HepG2 (cell line): ENCODE results near the gene NAA11. TPM values are rescaled to one million over a fixed set of nuclear protein-coding genes. Genes with fewer than 3 reads are reported as not detected.

Experiments
- ATAC-seq: fragments of 200-7000 bp; cut with Tn5 transposase; 3 replicates; pipeline ENCODE4 v1.9.1; 2020; ENCODE audit warnings: mild to moderate bottlenecking, moderate library complexity
- BruUV-seq: library from RNA; stranded (reverse); fragments of 400-500 nt; replicated peaks from 2 replicates; lab custom pipeline; 2021; lab: Mats Ljungman, UMichigan
- CTCF ChIA-PET: fragments of 300-600 bp; formaldehyde crosslinking; extraction: SDS; loops from one replicate; lab custom pipeline; 2021; ENCODE audit warnings: low total read pairs, inconsistent platforms, low intra/inter-chr PET ratio; lab: Yijun Ruan, JAX
- POLR2A ChIA-PET: fragments of 350-600 bp; sonication (Branson Sonifier 250); formaldehyde crosslinking; loops from one replicate; lab custom pipeline; 2020; ENCODE audit warnings: antibody characterized with exemption, inconsistent platforms; lab: Yijun Ruan, JAX
- DNase-seq: peaks from one replicate; pipeline ENCODE4 v3.0.0-alpha.2; 2015; ENCODE audit warnings: low spot score
- FAIRE-seq: peaks from 3 replicates; lab custom pipeline; 2011; peaks lifted over from hg19 to GRCh38; lab: Jason Lieb, UNC
- H2AFZ ChIP-seq: one replicate; pipeline ENCODE4 v1.6.1; 2011; ENCODE audit warnings: low read length, inconsistent platforms
- H3K27ac ChIP-seq: fragments of 300-600 bp; 3 replicates; pipeline ENCODE4 v1.8.0; 2011; ENCODE audit warnings: mixed run types, mild to moderate bottlenecking, mixed read lengths, low read length, inconsistent platforms; ENCODE audit not compliant: insufficient read depth; ENCODE audit errors: extremely low read length
- H3K27me3 ChIP-seq, 2 experiments: fragments of 200-600 bp in 1 of 2; 2 replicates in 1 of 2; 3 replicates in 1 of 2; pipeline versions ENCODE4 v1.6.0 to v1.8.0; 2011; ENCODE audit warnings: low read length in 2 of 2, mild to moderate bottlenecking in 2 of 2, moderate library complexity in 2 of 2, inconsistent platforms in 1 of 2; ENCODE audit not compliant: insufficient read depth in 2 of 2, control insufficient read depth in 1 of 2
- H3K36me3 ChIP-seq, 2 experiments: fragments of 200-600 bp in 1 of 2; replicated peaks in 1 of 2; 2 replicates in 1 of 2; 3 replicates in 1 of 2; pipeline versions ENCODE4 v1.5.1 to v1.8.0; 2011; ENCODE audit warnings: low read length in 2 of 2, inconsistent platforms in 1 of 2; ENCODE audit not compliant: insufficient read depth in 2 of 2, control insufficient read depth in 1 of 2
- H3K4me1 ChIP-seq: 2 replicates; pipeline ENCODE4 v1.5.1; 2012; ENCODE audit warnings: low read length, inconsistent platforms; ENCODE audit not compliant: insufficient read depth
- H3K4me2 ChIP-seq: 2 replicates; pipeline ENCODE4 v1.6.0; 2011; ENCODE audit warnings: low read depth, low read length, inconsistent platforms
- H3K4me3 ChIP-seq, 3 experiments: fragments of 200-600 bp in 1 of 3; sonication (generic), shearing (Covaris generic) in 1 of 3; replicated peaks in 1 of 3; 2 replicates each; pipeline ENCODE4 v1.5.1; 2011 to 2016; ENCODE audit warnings: low read length in 3 of 3, inconsistent platforms in 2 of 3, low read depth in 2 of 3, mild to moderate bottlenecking in 2 of 3, control low read depth in 1 of 3, mixed read lengths in 1 of 3; ENCODE audit not compliant: insufficient read depth in 1 of 3
- H3K79me2 ChIP-seq: one replicate; pipeline ENCODE4 v1.6.1; 2011; ENCODE audit warnings: low read length, inconsistent platforms; ENCODE audit not compliant: insufficient read depth
- H3K9ac ChIP-seq: 2 replicates; pipeline ENCODE4 v1.6.0; 2011; ENCODE audit warnings: mild to moderate bottlenecking, low read depth, low read length, inconsistent platforms; ENCODE audit not compliant: insufficient read depth
- H3K9me3 ChIP-seq: 2 replicates; pipeline ENCODE4 v1.5.1; 2012; ENCODE audit warnings: mild to moderate bottlenecking, low read length
- H4K20me1 ChIP-seq: 2 replicates; pipeline ENCODE4 v1.6.0; 2011; ENCODE audit warnings: inconsistent platforms, mild to moderate bottlenecking, low read length, moderate library complexity; ENCODE audit not compliant: insufficient read depth
- CEBPB ChIP-seq: IDR thresholded peaks from 2 replicates; pipeline ENCODE4 v1.6.1; 2011; ENCODE audit warnings: low read depth, low read length, improper control_type of control experiment, borderline replicate concordance
- CEBPG ChIP-seq: IDR thresholded peaks from 2 replicates; pipeline ENCODE4 v1.6.1; 2016
- FOXO4 ChIP-seq: sonication (generic); formaldehyde crosslinking; conservative IDR thresholded peaks from 2 replicates; pipeline ENCODE4 v1.8.1; 2023; ENCODE audit warnings: missing genetic modification reagents
- GLMP ChIP-seq: sonication (generic); formaldehyde crosslinking; IDR thresholded peaks from 2 replicates; pipeline ENCODE4 v1.9.0; 2021; ENCODE audit warnings: missing genetic modification reagents, mild to moderate bottlenecking, borderline replicate concordance
- HOXA9 ChIP-seq: sonication (generic); formaldehyde crosslinking; IDR thresholded peaks from 2 replicates; pipeline ENCODE4 v1.8.1; 2022; ENCODE audit warnings: missing genetic modification reagents, mild to moderate bottlenecking, moderate library complexity, borderline replicate concordance
- MAFK ChIP-seq, 2 experiments: IDR thresholded peaks in 1 of 2; conservative IDR thresholded peaks in 1 of 2; 2 replicates each; pipeline ENCODE4 v1.6.1; 2011; ENCODE audit warnings: improper control_type of control experiment in 2 of 2, low read length in 2 of 2
- RORA ChIP-seq: sonication (generic); formaldehyde crosslinking; IDR thresholded peaks from 2 replicates; pipeline ENCODE4 v1.5.0; 2020; ENCODE audit warnings: mild to moderate bottlenecking, missing genetic modification reagents, moderate library complexity
- TMF1 ChIP-seq: sonication (generic); formaldehyde crosslinking; IDR thresholded peaks from 2 replicates; pipeline ENCODE4 v1.8.1; 2022; ENCODE audit warnings: low read depth, missing genetic modification reagents
- ZNF547 ChIP-seq: sonication (generic); formaldehyde crosslinking; IDR thresholded peaks from 2 replicates; pipeline ENCODE4 v1.5.1; 2020; ENCODE audit warnings: mild to moderate bottlenecking, missing genetic modification reagents
- ZNF556 ChIP-seq: sonication (generic); formaldehyde crosslinking; IDR thresholded peaks from 2 replicates; pipeline ENCODE4 v1.4.0; 2020; ENCODE audit warnings: mild to moderate bottlenecking, missing genetic modification reagents, borderline replicate concordance
- ZNF615 ChIP-seq: sonication (generic); formaldehyde crosslinking; IDR thresholded peaks from 2 replicates; pipeline ENCODE4 v1.5.0; 2020; ENCODE audit warnings: mild to moderate bottlenecking, missing genetic modification reagents, borderline replicate concordance
- WGBS: methylation state at CpG from one replicate; pipeline ENCODE4 v1.1.6; 2017; ENCODE audit warnings: low lambda C conversion rate; 5-methylcytosine and 5-hydroxymethylcytosine counted together
- in situ Hi-C: cut with HindIII; loops from 2 replicates; pipeline ENCODE4 v1.10.0; 2017; ENCODE audit warnings: low pct_unique_long_range_greater_than_20kb; ENCODE audit not compliant: extremely low pct_ligation_motif_present
- intact Hi-C: fragments of 100-400 bp; cut with micrococcal nuclease; formaldehyde crosslinking; loops from one replicate; pipeline ENCODE4 v1.10.0; 2022; ENCODE audit not compliant: unreplicated experiment
- polyA plus RNA-seq, 8 experiments: library from polyadenylated mRNA; depleted of rRNA in 3 of 8; stranded (reverse) in 7 of 8; unstranded in 1 of 8; fragments of >200 nt; fragmentation: Illumina TruSeq in 4 of 8; extraction: Trizol in 4 of 8; gene quantifications; 2 replicates each; pipeline versions ENCODE4 v1.2.1 to v1.2.3, GENCODE V29; 2011 to 2016; ENCODE audit warnings: low read depth in 4 of 8, missing spikeins in 1 of 8, mixed read lengths in 1 of 8; ENCODE audit not compliant: insufficient read depth in 1 of 8
- total RNA-seq, 5 experiments: library from RNA; depleted of rRNA; stranded (reverse); fragments of >200 nt; fragmentation: Illumina TruSeq; extraction: Trizol; gene quantifications; 2 replicates each; pipeline ENCODE4 v1.2.3, GENCODE V29; 2016; ENCODE audit warnings: low read depth in 1 of 5

NAA11 gene
- total and polyA plus RNA-seq, 2 of the 13 experiments (the other 11 are each of a cell fraction or from before 2014, with no cell fraction given), result not detected

- BruUV-seq, result no TSS peak
- Histone ChIP-seq H3K27ac (no peak overlapping the region), H3K4me2 (no peak overlapping the region), H3K9me3 (no peaks in the 10 kb centered on the region), H3K4me3 (no peak overlapping the region), H3K79me2 (no peaks in the 10 kb centered on the region), H2AFZ (no peak overlapping the region), H3K9ac (no peak overlapping the region), H3K27me3 (no peaks in the 10 kb centered on the region), H3K36me3 (no peaks in the 10 kb centered on the region), H3K4me1 (no peaks in the 10 kb centered on the region), H4K20me1 (no peaks in the 10 kb centered on the region)
- CTCF ChIA-PET, result no interaction called here
- POLR2A ChIA-PET, result no interaction called here
- ATAC-seq, result no peak
- in situ Hi-C loops (no loop called here), intact Hi-C loops (no loop called here)
- no peak for DNase-seq
- WGBS, result 7% methylated on average over 8 of the region's 8 CpGs
- TF ChIP-seq CEBPG (CRISPR knock-in tag) (no peak), RORA (CRISPR knock-in tag) (no peak), ZNF556 (CRISPR knock-in tag) (no peak), MAFK (conservative IDR thresholded peaks at IDR 0.05 in 1 of 2, IDR thresholded peaks at IDR 0.05 in 1 of 2; ENCODE audit: low read length in 2 of 2) (peak in 1 of 2 experiments; percentile 48; a peak in 2 of 4 replicates), ZNF547 (CRISPR knock-in tag) (no peak), FOXO4 (no peak)
- FAIRE-seq, result no peak
Measured at GRCh38 chr4:79357365-79357764, 31.5 kb upstream of the NAA11 start.

GRCh38 chr4:79353075-79353474 is 27.2 kb upstream of the NAA11 start:
- H3K79me2 ChIP-seq, result no peaks in the 10 kb centered on the region
- FAIRE-seq, result peak; percentile 99

More at GRCh38 chr4:79353075-79353474, 27.2 kb upstream of the NAA11 start:
- Histone ChIP-seq H3K4me2 (no peak overlapping the region), H4K20me1 (no peaks in the 10 kb centered on the region), H3K4me1 (no peaks in the 10 kb centered on the region), H2AFZ (no peak overlapping the region), H3K27me3 (no peaks in the 10 kb centered on the region), H3K27ac (no peak overlapping the region), H3K4me3 (no peak overlapping the region), H3K36me3 (no peaks in the 10 kb centered on the region), H3K9ac (no peak overlapping the region), H3K9me3 (no peaks in the 10 kb centered on the region)
- 0% methylated on average over 1 of the region's 1 CpG for WGBS
- CTCF ChIA-PET, result no interaction called here
- TF ChIP-seq GLMP (CRISPR knock-in tag), result no peak
- TF ChIP-seq ZNF615, result no peak
- TF ChIP-seq CEBPB, result no peak
- TF ChIP-seq HOXA9 (CRISPR knock-in tag), result no peak
- no peak for TF ChIP-seq TMF1 (CRISPR knock-in tag)
- no peak for ATAC-seq
- no peak for DNase-seq
- no TSS peak for BruUV-seq
- POLR2A ChIA-PET, result no interaction called here
- intact Hi-C loops, result no loop called here
- in situ Hi-C loops, result no loop called here
